HEK293T (cell line): ENCODE data around the gene MIP.
"Not testable (repeated sequence)": the region's sequence is repeated elsewhere in the genome, so short reads cannot be mapped to it uniquely, and the experiment has no call there.

ENCODE experiments used
- BHLHE40 ChIP-seq: fragments of 450-650 bp; IDR thresholded peaks from 2 replicates; pipeline ENCODE4 v1.6.1; 2016; ENCODE audit warnings: mild to moderate bottlenecking, moderate library complexity, borderline replicate concordance
- CTBP1 ChIP-seq: fragments of 450-650 bp; IDR thresholded peaks from 2 replicates; pipeline ENCODE4 v1.6.1; 2016; ENCODE audit warnings: borderline replicate concordance
- ELF4 ChIP-seq: fragments of 450-650 bp; IDR thresholded peaks from 2 replicates; pipeline ENCODE4 v1.6.1; 2017; ENCODE audit warnings: antibody characterized with exemption
- FOXA1 ChIP-seq: fragments of 450-650 bp; IDR thresholded peaks from 2 replicates; pipeline ENCODE4 v1.6.1; 2016; ENCODE audit warnings: mild to moderate bottlenecking
- FOXK2 ChIP-seq: fragments of 450-650 bp; IDR thresholded peaks from 2 replicates; pipeline ENCODE4 v1.6.1; 2016; ENCODE audit warnings: mild to moderate bottlenecking
- FOXM1 ChIP-seq: fragments of 450-650 bp; IDR thresholded peaks from 2 replicates; pipeline ENCODE4 v1.6.1; 2017; ENCODE audit warnings: mild to moderate bottlenecking, borderline replicate concordance
- HDGF ChIP-seq: fragments of 450-650 bp; IDR thresholded peaks from 2 replicates; pipeline ENCODE4 v1.6.1; 2017; ENCODE audit warnings: antibody characterized with exemption, borderline replicate concordance
- L3MBTL2 ChIP-seq: fragments of 450-650 bp; conservative IDR thresholded peaks from 2 replicates; pipeline ENCODE4 v1.6.1; 2016; ENCODE audit warnings: mild to moderate bottlenecking
- LEF1 ChIP-seq: fragments of 450-650 bp; IDR thresholded peaks from 2 replicates; pipeline ENCODE4 v1.6.1; 2017; ENCODE audit warnings: mild to moderate bottlenecking, borderline replicate concordance
- NFRKB ChIP-seq: fragments of 450-650 bp; IDR thresholded peaks from 2 replicates; pipeline ENCODE4 v1.6.1; 2016; ENCODE audit warnings: mild to moderate bottlenecking, moderate library complexity
- SP1 ChIP-seq: fragments of 450-650 bp; IDR thresholded peaks from 2 replicates; pipeline ENCODE4 v1.6.1; 2017
- SUZ12 ChIP-seq: fragments of 450-650 bp; IDR thresholded peaks from 2 replicates; pipeline ENCODE4 v1.6.1; 2016; ENCODE audit warnings: mild to moderate bottlenecking
- TARDBP ChIP-seq: fragments of 450-650 bp; IDR thresholded peaks from 2 replicates; pipeline ENCODE4 v1.6.1; 2016

- not testable (repeated sequence) for TF ChIP-seq TARDBP, HDGF, SP1, ELF4, FOXA1, BHLHE40, SUZ12, NFRKB, FOXK2, L3MBTL2, FOXM1, LEF1, CTBP1
Observed at GRCh38 chr12:56401125-56401524, 53.3 kb downstream of the MIP start.
